ENCODE data around the gene OPA1.
"Not testable (repeated sequence)": the region's sequence is repeated elsewhere in the genome, so short reads cannot be mapped to it uniquely, and the experiment has no call there.

The OPA1 gene

DNA sequence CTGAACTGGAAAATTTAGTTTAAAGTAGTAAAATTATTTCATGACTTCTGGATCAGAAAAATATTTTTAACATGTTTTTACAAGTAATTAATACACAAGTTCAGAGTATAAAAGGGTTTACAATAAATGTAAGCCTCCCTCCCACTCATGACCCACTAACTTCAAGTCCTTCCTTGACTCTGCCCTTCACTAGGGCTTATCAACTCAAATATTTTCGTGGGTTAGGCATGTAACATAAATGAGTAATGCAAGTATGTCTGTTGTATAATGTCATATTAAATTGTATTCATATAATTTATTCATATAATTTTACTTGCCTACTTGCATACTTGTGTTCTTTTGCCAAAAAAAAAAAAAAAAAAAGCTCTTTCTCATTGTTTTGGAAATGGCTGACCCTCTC, 3.4 kb upstream of the OPA1 start:
- DNase-seq: no peak

DNA sequence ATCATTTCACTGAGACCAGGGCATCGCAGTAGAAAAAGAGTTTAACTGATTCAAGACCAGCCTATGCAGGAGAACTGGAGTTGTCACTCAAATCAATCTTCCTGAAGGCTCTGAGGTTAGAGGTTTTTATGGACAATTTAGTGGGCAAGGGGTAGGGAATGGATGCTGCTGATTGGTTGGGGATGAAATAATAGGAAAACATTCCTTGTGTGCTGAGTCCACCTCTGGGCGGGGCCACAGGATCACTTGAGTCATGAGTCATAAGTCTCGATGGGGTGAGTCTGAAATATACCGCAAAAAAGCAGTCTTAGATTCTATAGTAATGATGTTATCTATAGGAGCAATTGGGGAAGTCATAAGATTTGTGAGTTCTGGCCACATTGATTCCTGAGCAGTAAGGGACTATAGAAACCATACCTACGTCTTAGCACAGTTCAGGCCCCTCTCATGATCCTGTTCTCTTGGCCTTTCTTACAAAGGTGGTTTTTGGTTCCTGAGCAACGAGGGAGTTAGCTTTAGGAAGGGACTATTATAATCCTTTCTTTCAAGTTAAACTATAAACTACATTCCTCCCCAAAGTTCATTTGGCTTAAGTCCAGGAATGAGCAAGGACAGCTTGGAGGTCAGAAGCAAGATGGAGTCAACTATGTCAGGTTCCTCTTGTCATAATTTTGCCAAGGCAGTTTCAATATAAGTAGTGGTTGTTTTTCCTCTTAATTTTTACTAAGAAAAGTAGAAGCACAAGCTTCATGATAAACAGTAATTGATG, 2.7 kb upstream of the OPA1 start:
- no peak for DNase-seq

DNA sequence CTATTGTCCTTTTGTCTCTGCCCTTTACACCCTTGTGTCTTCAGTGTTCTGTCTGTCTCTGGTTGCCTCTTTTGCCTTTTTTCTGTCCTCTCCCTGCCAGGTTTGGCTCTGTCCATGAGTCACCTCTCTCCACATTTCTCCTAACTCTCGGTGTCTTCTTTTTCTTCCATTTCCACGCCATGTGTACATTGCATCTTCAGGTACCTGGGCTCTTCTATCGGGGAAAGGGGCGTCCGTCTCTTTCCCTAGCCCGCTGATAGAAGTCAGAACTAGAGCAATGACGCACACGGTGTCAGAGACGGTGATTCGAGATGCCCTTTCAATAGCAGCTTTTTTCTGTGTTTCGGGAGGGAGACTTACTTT, 641 bp downstream of the OPA1 start:
- peak; percentile 38 for DNase-seq

DNA sequence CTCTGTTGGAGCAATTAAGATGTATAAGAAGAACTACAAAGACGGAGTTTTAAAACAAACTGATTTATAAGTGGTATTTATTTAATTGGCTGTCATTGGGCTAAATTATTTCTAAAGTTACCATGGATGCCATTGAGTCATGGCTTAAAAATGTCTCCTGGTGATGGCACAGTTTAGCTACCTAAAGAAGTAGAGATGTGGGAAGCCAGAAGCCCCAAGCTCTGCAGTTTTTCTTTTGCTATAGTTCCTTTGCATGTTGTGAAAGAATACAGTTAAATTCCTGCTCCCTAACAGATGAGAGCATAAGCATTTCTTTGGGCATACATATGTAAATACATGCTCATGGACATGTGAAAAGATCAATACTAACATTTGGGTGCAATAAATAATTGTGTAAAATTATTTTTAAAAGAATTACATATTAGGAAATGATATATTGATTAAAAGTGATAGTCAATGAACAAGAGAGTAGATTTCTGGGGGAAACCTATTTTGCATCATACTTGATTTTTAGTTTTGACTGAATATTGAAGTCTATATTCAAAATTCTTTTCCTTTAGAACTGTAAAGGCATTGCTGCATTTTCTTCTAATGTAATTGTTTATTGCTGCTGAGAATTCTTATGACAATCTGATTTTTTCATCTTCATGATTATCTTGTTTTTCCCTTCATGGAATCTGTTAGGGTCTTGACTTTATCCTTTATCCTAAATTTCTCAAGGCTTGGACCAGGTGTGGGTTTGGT, 2.1 kb downstream of the OPA1 start:
- no peak for DNase-seq

DNA sequence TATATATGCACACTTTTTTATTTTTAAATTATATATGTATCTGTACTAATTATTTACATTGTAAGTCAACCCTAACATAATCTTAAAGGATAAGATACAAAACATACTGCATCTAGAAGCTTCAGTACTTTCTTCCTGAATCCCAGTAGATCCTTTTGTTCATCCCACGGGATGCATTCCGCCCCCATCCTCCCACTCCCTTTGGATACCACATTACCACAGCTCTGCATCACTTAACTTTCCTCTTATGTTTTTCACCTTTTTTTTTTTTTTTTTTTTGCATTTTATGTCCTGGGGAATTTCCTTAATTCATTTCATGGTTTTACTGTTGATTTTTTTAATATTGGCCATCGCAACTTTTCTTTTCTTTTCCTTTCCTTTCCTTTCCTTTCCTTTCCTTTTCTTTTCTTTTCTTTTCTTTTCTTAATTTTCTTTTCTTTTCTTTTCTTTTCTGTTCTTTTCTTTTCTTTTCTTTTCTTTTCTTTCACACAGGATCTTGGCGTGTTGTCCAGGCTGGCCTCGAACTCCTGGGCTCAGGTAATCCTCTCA, 3.0 kb downstream of the OPA1 start:
- no peak for DNase-seq

DNA sequence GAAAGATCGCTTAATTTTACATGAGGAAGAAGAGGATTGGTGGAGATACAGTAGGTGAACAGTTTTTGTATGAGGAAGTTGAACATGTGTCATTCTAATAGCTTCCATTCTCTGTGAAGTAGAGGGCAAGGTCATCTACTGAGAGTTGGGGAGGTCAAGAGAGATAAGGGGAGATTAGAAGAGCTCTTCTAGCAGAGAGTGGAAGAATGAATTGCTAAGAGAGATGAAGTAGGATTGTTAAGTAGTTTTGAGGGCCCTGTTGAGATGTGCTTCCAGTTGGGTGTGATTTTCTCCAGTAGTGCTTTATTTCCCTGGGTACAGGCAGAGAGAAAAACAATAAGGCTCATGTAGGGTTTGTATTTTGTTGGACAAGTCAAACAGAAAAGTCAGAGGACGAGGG, 5.2 kb downstream of the OPA1 start:
- DNase-seq: peak; percentile 12

DNA sequence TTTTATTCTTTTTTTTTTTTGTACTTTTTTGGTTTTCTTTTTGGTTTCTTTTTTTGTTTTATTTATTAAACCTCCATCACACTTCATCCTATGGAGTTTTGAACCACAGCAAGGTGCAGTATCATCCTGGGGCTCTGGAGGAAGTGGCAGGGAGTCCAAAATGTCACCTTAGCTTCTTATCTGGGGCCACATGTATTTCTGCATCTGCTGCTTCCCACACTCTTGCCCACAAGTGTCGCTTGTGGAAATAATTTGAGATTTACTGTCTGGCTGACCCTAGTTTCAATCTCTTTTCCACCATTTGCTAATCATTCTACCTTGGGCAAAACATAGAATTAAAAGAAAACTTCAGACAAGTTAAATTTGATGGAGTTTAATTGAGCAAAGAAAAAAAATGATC, 6.4 kb downstream of the OPA1 start:
- DNase-seq: no peak

DNA sequence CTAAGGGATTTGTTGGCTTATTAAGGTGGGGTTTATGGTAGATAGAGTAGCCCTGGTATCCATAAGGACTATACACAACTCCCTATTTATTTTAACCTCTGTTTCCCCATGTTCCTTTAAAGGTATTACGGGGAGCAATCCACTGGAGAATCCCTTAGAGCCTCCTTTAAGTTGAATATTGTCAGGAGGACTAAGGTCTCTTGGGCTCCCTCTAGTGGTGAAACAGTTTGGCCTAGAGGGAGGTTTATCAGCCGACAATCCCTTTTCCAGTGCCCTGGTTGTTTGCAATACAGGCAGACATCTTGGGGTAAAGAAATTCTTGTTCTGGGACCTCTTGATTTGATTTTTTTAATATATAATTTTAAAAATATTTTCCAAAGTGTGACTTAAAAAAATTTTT, 12.9 kb downstream of the OPA1 start:
- DNase-seq: peak; percentile 25

DNA sequence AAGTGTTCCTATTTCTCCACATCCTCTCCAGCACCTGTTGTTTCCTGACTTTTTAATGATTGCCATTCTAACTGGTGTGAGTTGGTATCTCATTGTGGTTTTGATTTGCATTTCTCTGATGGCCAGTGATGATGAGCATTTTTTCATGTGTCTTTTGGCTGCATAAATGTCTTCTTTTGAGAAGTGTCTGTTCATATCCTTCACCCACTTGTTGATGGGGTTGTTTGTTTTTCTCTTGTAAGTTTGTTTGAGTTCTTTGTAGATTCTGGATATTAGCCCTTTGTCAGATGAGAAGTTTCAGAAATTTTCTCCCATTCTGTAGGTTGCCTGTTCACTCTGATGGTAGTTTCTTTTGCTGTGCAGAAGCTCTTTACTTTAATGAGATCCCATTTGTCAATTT, 13.9 kb downstream of the OPA1 start:
- DNase-seq: not testable (repeated sequence)

DNA sequence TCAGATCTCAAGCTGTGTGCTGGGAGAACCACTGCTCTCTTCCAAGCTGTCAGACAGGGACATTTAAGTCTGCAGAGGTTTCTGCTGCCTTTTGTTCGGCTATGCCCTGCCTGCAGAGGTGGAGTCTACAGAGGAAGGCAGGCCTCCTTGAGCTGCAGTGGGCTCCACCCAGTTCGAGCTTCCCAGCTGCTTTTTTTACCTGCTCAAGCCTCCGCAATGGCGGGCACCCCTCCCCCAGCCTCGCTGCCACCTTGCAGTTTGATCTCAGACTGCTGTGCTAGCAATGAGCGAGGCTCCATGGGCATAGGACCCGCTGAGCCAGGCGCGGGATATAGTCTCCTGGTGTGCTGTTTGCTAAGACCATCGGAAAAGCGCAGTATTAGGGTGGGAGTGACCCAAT, 17.5 kb downstream of the OPA1 start:
- DNase-seq: not testable (repeated sequence)

DNA sequence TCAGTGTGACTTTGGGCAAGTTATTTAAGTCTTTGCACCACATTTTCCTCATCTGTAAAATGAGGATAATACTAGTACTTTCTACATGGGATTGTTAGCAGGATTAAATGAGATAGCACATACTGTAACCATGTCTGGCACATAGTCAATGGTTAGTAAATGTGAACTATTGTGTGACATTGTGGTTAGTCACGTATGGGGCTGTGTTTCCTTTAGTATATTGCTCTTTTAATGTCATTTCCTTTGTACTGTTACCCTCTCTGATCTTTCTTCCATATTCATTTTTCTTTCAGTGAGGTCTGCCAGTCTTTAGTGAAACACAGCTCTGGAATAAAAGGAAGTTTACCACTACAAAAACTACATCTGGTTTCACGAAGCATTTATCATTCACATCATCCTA, 21.4 kb downstream of the OPA1 start:
- DNase-seq: no peak

DNA sequence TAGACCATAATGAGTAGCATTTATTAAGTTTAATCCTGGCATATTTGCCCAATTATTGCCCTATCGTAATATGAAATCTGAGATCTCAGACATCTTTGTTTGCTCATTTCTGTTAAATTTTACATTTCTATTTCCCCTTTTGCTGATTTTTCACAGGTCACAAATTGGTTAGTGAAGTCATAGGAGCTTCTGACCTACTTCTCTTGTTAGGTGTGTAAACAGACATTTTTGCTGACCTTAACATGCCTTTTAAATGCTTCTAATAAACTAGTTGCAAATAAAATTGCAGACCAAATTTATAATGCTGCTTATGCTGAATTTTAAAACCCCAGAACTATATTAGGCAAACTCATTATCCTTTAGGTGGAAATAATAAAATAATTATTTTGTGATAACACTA, 24.6 kb downstream of the OPA1 start:
- DNase-seq: no peak

DNA sequence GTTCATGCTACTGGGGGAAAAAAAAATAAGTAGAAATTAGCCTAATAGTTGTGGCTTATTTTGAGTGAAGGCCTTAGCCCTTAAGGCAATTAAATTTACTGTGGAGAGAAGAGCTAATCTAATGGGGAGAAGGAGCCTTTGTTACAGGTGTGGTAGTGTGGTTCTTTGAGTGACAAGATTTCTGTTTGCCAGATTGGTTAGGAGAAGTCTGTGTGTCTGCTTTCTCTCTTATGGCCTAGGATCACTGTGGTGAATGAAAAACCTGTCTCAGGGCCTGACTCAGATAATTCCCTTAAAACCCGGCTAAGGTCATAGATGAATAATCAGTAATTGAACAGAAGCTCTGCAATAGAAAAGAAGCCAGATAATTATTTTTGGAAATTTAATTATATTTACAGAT, 27.0 kb downstream of the OPA1 start:
- no peak for DNase-seq

DNA sequence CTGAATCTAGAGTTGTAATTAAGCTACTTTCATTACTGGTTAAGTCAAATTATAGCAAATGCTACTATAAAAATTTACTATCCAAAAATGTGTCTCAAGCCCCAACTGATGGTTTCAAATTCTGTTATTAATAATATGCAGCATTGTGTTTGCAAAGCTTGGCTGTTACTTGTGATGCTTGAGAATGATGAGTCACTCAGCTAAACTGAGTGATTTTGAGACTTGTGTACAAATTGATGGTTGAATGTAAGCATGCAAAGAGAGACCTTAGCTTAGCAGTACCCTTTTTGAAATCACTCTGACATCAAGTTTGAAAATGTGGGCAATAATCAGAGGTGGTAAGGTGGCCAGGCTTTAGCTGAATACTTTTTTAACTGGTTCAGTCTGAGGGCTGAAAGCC, 27.6 kb downstream of the OPA1 start:
- no peak for DNase-seq

DNA sequence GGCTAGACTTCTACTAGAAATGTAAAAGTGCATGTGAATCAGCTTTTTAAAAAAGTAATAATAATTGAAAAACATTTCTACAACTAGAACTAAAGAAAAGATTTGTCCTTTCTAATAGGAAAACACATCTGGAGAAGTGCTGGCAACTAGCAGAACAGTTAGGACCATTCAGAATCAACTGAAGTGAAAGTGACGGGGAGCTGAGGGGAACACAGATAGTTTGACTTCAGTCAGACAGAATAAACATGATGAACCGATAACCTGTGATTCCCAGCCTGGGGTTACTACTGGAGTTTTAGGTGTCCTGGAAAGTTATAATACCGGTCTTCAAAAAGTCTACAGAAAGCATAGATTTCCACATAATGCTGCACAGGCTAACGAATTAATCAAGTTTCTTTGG, 28.1 kb downstream of the OPA1 start:
- no peak for DNase-seq

DNA sequence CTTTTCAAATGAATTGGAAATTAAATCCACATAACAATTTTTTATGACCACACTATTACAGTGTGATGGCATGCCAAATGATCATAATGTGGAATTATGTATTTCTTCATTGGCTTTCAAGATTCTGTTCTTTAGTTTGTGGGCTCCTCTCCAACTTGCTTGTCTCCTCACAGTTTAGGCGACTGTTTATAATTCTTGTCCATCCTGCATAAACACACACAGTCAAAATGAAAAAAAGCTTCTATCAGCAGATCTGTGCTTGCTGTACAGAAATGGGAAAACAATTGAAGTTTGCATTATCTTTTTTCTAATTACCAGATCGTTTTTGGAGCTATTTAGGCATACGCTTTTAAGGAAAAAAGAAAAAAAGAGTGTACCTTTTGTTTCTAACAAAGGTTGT, 37.0 kb downstream of the OPA1 start:
- no peak for DNase-seq

DNA sequence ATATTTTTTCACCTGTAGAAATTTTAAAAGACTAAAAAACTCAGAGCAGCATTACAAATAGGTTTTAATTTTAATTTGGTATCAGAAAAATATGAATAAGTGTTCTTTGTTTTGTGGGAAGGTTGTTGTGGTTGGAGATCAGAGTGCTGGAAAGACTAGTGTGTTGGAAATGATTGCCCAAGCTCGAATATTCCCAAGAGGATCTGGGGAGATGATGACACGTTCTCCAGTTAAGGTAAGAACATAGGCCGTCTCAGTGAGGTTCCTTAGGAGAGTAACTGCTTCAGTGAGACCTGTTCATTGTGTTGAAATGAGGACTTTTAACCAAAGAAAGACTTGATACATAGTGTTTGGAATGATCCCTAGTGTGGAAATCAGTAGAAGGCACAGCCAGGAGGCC, 44.8 kb downstream of the OPA1 start:
- no peak for DNase-seq

DNA sequence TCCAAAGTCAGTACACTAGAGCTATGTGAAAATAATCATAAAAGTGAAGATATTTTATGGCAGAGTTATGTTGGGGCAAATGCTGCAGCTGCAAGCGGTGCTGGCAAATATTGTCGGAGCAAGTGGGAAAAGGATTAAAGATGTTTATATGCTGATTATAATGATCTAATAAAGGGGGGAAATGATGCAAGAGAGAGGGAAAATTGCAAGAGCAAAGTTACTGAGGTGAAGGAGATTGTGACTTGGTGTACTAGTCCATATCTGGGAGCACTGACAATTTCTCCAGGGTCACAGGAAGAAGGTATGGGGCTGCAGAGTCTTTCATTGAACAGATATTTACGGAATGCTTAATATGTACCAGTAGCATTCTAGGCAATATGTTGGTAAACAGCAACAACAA, 45.8 kb downstream of the OPA1 start:
- no peak for DNase-seq

DNA sequence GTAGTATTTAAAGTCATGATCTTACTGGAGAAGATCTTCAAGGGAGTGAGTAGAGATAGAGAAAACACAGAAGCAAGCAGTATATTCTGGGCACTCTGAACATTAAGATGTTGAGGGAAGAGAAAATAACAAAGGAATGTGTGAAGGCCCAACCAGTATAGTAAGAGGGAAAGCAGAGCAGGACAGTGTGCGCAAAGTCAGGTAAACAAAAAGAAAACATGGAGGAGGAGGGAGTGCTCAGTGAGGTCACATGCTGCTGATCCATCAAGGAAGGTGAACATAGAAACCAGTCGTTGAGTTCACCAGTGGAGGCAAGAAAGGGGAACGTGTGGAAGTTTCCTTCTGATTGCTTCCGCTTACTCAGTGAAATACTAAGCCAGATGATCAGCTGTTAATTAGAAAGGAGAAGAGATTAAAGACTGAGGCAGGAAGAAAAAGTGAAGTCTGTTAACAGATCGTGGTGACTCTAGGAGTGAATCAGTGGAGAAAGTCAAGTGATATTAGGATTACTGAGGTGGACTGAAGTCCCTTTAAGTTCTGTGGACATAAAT, 47.2 kb downstream of the OPA1 start:
- no peak for DNase-seq

DNA sequence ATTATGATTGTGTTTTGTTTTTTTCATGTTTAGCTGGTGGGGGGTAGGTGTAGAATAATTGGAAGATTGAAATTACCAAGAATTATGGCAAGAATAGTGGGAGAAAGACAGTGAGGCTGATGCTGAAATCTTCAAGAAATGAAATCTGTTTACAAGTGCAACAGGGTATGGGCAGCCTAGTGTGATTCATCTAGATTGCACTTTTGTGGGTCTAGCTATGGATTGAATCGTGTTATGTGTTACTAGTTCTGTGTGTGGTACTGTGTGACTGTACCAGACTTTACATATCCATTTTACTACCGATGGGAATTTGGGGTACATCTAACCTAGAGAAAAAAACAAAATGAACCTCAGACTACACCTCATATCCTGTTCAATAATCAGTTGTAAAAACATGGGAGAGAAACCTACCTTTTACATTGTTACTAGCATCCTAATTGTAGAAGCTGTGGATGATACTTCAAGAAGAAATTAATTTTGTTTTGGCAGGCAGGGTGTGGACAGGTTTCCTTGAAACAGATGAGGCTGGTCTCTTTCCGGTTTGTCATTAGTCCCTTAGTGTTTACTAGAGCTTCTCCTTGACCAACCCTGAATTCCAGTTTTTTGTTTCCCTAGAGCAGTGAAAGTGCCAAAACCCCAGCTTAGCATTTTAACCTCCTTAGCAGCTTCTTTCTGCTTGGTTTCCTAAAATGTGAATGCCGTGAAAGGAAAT, 47.9 kb downstream of the OPA1 start:
- DNase-seq: no peak

DNA sequence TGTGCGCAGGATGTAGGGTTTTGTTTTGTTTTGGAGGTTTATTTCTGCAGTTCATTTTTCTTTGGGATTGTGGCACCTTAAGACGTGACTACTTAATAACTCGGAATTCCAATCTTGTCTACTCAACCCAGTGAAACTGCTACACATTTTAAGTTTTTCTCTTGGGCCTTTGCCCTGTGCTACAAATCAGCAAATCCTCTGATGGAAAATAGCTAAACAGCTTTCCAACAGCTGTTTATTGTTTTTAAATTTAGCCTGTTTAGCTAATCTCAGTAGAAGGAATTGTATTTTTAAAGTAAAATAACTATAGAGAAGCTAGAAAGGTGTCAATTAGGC, 48.4 kb downstream of the OPA1 start:
- no peak for DNase-seq

DNA sequence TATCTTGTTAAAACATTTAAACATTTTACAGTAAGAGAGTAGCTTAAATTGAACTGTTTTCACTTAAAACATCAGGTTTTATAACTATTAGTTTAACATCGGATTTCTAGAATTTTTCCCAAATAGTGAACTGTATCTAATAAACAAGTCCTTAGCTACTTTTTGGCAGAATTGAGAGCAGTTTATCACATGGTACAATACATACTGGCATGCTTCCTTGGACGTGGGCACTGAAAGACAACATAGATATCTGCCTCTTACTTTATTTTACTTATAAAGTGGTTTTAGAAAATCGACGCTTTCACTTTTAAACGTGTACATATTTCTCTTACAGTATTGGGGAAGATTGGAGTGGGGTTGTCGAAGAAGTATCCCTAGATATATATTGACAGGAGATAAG, 52.8 kb downstream of the OPA1 start:
- DNase-seq: no peak

DNA sequence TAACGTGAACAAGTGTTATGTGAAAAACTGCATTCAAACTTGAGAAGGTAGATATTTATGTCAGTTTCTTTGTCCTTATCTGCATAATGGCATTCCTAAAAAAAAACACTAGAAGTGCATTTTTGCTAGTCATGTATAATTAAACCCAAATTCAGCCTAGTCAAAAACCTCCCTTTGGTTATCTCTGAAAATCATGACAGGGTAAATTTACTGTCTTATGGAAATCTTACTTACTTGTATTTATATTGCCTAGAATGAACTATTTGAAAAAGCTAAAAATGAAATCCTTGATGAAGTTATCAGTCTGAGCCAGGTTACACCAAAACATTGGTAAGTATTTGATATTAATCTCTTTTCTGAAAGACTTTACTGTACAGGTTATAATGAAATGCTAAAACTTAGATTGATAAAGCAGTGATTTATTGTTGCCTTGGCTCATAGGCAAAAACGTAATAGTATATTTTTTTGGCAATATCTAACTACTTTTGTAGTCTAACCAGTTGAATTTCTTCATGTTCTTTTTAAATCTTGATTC, 55.6 kb downstream of the OPA1 start:
- DNase-seq: no peak
